ENCODE results near the gene RSPO1.

DNA sequence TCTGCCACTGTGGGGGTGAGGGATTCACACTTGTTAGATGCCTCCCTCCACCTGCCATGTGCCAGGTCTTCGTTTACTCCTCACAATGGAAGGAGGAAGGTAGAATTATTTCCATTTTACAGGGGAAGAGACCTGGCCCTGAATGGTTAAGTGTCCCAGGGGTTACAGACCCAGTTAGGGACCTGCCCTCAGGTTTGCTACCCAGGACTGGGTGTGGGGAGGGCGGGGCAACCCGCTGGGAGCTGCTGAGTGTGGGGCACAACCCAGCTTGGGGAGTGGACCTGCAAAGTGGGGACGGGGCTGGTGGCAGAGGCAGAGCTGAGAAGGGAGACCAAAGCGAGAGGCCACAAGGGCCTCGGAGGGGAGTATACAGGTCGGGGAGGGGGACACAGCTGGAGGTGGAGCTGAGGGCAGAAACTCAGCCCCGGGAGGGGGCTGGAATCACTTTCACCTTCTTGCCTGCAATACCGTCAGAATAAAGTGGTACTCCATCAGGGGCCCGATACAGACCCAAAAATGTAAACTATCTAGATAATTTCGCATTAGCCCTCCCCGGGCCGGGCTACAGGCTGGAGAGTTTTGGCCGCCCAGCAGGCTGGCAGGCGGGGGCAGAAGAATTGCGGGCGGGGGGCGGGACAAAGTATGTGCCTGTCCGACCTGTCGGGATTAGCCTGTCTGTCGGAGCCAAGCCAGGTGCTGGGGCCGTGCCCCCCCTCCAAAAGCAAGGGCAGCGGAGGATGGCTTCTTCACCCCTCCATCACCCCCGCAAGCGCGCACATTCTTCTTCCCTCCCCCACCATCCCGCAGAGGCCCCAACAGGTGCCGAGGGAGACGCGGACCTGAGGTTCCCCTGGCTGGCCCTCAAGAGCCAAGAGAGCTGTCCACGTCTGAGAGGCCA is 1.4 kb downstream of the RSPO1 start:
- TF ChIP-seq CTCF (conservative IDR thresholded peaks at IDR 0.05; ENCODE audit: low read depth, low read length) (no peak), EZH2 (IDR thresholded peaks at IDR 0.05; ENCODE audit: borderline replicate concordance, low read depth, low read length, poor library complexity, severe bottlenecking) (no peak)

Data from A673 (cell line).